ENCODE results near the gene STX11. TPM values are rescaled to one million over a fixed set of nuclear protein-coding genes. Genes with fewer than 3 reads are reported as not detected.
"Not testable (repeated sequence)": the region's sequence is repeated elsewhere in the genome, so short reads cannot be mapped to it uniquely, and the experiment has no call there.

STX11 gene
- total RNA-seq, 1 donor from 2014 or later = 26.4 TPM

- Mint-ChIP-seq H3K4me3 (no peak overlapping the region), H3K9me3 (no peaks in the 10 kb centered on the region), H3K4me1 (peaks cover 12% of the 10 kb centered on the region), H3K36me3 (ENCODE audit: low read depth) (no peaks in the 10 kb centered on the region), H3K27me3 (peaks cover 2% of the 10 kb centered on the region), H3K27ac (no peak overlapping the region)
- DNase-seq (no peak), ATAC-seq (ENCODE audit: low read depth) (no peak)
- ChIA-PET POLR2A (no interaction called here), CTCF (no interaction called here)
- intact Hi-C loops (cut with micrococcal nuclease) = no loop called here
- TF ChIP-seq CTCF (IDR thresholded peaks at IDR 0.05) = no peak
Measured at GRCh38 chr6:144131248-144131709, 19.0 kb upstream of the STX11 start.

GRCh38 chr6:144132167-144132690, 18.1 kb upstream of the STX11 start:
- H3K4me3 Mint-ChIP-seq; DNase-seq; H3K27me3 Mint-ChIP-seq; H3K36me3 Mint-ChIP-seq (ENCODE audit: low read depth); H3K9me3 Mint-ChIP-seq; H3K27ac Mint-ChIP-seq; intact Hi-C loops (cut with micrococcal nuclease); ATAC-seq (ENCODE audit: low read depth); CTCF ChIA-PET; POLR2A ChIA-PET: not testable (repeated sequence)
- H3K4me1 Mint-ChIP-seq = peaks cover 12% of the 10 kb centered on the region

- POLR2A ChIA-PET = no interaction called here
- H3K9me3 Mint-ChIP-seq = no peaks in the 10 kb centered on the region
- ATAC-seq (ENCODE audit: low read depth) (no peak), DNase-seq (no peak)
- H3K27ac Mint-ChIP-seq = no peak overlapping the region
- H3K27me3 Mint-ChIP-seq = peaks cover 2% of the 10 kb centered on the region
- intact Hi-C loops (cut with micrococcal nuclease) = no loop called here
- H3K4me1 Mint-ChIP-seq = peaks cover 12% of the 10 kb centered on the region
- H3K36me3 Mint-ChIP-seq (ENCODE audit: low read depth) = no peaks in the 10 kb centered on the region
- no peak overlapping the region for H3K4me3 Mint-ChIP-seq
- CTCF ChIA-PET = no interaction called here
- no peak for TF ChIP-seq CTCF (IDR thresholded peaks at IDR 0.05)
Measured at GRCh38 chr6:144133225-144133821, 17.0 kb upstream of the STX11 start.

GRCh38 chr6:144134176-144134575, 16.1 kb upstream of the STX11 start:
- Mint-ChIP-seq H3K27ac (no peak overlapping the region), H3K9me3 (no peaks in the 10 kb centered on the region), H3K36me3 (ENCODE audit: low read depth) (no peaks in the 10 kb centered on the region), H3K4me1 (peaks cover 12% of the 10 kb centered on the region), H3K4me3 (no peak overlapping the region), H3K27me3 (no peaks in the 10 kb centered on the region)
- DNase-seq (no peak), ATAC-seq (ENCODE audit: low read depth) (no peak)
- CTCF ChIA-PET = no interaction called here
- intact Hi-C loops (cut with micrococcal nuclease) = no loop called here
- POLR2A ChIA-PET = no interaction called here
- no peak for TF ChIP-seq CTCF (IDR thresholded peaks at IDR 0.05)

GRCh38 chr6:144134737-144135136, 15.6 kb upstream of the STX11 start:
- intact Hi-C loops (cut with micrococcal nuclease) = no loop called here
- no peak overlapping the region for H3K27ac Mint-ChIP-seq

More at GRCh38 chr6:144134737-144135136, 15.6 kb upstream of the STX11 start:
- no peaks in the 10 kb centered on the region for H3K27me3 Mint-ChIP-seq
- POLR2A ChIA-PET = no interaction called here
- H3K4me3 Mint-ChIP-seq = no peak overlapping the region
- peaks cover 13% of the 10 kb centered on the region for H3K4me1 Mint-ChIP-seq
- no peak for TF ChIP-seq CTCF (IDR thresholded peaks at IDR 0.05)
- CTCF ChIA-PET = no interaction called here
- no peaks in the 10 kb centered on the region for H3K9me3 Mint-ChIP-seq
- no peak for DNase-seq
- no peaks in the 10 kb centered on the region for H3K36me3 Mint-ChIP-seq (ENCODE audit: low read depth)
- no peak for ATAC-seq (ENCODE audit: low read depth)

Measured in activated B cell treated with CpG ODN at 0.5 μM for 24 hours (primary cell).